GM18517 (cell line): ENCODE data around the gene DHTKD1.
"Not testable (repeated sequence)": the region's sequence is repeated elsewhere in the genome, so short reads cannot be mapped to it uniquely, and the experiment has no call there.

Experiments
- ATAC-seq: cut with Tn5 transposase; IDR thresholded peaks from one replicate; pipeline ENCODE4 v1.9.1; 2021; ENCODE audit warnings: mild to moderate bottlenecking, moderate library complexity; ENCODE audit not compliant: unreplicated experiment

Gene DHTKD1

DNA sequence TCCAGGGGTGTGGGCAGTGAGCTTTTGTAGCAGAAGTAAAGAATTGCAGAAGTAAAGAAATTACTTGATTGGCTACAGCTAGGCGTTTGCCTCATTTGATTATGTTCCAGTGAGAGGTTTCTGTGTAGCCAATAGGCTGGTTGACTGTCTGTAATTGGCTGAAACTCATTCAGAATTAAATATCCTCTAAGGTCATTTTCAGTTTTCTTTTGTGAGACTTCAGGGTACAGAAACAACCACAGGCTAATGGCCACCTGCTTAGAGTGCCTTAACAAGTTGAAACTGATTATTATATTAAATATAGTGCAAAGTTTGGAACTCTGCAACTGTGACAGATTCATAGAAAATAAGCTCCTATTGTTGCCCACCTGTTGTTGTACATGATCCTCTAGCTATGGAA lies 71.3 kb downstream of the DHTKD1 start:
- ATAC-seq: no peak

DNA sequence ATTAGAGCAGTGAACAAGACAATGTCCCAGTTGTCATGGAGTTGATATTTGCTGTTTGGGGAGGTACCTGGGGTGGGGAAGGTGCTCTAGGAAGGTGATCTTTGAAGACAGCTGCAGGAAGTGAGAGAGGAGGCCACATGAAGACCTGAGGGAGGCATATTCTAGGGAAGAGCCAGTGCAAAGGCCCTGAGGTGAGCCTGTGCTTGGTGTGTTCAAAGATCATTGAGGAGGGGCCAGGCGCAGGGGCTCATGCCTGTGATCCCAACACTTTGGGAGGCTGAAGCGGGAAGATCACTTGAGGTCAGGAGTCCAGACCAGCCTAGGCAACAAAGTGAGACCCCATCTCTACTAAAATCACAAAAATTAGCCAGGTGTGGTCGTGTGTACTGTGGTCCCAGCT lies 75.8 kb downstream of the DHTKD1 start:
- ATAC-seq: no peak

DNA sequence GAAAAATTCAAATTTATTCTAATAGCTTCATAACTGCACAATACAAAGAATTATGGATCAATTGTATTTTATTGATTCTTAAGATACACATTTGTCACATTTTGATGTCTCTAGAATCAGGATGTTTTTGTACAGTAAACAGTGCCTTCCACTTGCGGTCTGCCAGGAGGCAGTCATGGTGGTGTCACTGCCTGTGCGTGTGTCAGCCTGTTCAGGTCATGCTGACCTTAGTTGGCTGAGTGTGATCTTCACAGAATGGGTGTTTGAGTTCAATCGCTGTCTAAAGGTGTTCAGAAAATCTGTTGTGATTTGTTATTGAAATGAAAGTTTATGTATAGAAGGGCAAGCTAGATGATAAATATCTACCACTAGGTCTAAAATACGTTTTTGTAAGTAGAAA lies 81.4 kb downstream of the DHTKD1 start:
- no peak for ATAC-seq

DNA sequence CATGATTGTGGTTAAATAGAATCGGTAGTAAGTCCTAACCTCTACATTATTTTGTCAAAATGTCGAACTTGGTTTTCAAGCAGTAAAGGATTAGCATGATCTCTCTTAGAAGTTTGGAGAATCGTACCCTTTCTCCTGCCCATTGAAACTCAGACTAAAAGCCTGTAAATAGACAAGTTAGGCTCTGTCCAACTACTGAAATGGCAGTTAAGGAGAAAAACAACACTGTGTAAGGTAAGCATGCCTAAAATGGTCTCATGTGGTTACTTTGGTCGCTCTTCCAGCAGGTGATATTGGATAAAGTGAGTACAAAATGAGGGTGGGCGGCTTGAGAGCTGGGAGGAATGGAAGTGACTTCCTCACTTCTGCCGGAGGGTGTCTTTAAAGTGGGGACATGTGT lies 85.8 kb downstream of the DHTKD1 start:
- ATAC-seq: no peak

DNA sequence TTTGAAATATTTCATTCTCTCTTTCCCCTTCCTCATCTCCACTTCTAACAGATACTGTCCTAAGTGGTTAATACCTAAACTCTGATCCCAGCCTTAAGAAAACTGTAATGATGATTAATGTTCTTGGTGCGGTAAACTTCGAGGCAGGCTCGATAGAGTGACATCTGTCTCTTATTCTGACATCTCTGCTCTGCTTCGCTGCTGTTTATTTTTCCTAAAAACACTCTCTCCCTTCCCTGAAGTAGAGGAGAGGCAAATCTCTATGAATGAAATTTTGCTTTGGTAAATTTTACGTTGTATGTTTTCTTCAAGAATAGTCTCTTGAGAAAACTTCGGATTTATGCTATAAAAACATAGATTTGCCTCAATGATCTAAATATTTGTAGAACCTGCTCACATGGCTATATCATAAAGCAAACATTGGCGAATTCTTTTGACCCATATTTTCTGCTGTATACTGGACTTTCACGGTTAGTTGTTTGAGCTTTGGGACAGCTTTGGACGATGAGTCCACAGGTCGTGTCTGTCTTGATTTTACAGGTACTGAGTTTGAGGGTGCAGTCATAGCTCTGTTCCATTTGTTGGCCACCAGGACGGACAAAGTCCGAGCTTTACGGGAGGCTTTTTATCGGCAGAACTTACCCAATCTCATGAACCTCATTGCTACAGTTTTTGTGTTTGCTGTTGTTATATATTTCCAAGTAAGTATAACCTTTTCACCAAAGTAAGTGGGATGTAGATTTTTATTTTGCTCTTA lies 87.8 kb downstream of the DHTKD1 start:
- no peak for ATAC-seq

DNA sequence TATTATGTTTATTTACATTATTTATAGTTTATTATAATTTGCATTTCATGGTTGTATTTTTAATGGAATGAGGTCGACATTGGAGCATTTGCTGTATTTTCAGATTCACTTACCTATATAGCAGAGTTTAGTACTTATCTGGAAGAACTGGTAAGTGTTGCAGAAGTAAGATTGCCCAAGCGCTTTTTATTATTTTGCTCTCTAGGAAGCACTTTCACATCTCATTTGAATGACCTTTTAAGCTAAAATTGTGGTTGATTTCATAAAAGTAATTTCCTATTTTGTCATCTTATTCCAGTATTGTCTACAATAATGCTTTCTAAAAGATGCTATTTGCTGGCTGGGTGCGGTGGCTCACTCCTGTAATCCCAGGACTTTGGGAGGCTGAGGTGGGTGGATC lies 89.4 kb downstream of the DHTKD1 start:
- no peak for ATAC-seq

DNA sequence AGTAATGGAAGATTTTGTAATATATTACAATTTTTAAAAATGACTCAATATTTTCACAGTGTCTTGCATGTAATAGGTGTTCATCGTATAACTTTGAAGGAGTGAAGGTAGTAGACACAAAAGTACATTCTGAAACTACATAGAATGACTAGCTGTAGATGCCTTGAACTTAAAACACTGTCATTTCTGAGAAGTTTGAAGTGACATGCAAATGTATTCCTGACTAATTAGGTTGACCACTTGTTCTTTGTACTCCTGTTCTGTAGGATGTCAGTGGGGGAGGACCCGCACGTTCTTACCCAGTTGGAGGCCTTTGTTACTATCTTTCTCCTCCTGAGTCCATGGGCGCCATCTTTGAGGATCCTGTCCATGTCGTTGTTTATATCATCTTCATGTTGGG lies 91.9 kb downstream of the DHTKD1 start:
- ATAC-seq: no peak

DNA sequence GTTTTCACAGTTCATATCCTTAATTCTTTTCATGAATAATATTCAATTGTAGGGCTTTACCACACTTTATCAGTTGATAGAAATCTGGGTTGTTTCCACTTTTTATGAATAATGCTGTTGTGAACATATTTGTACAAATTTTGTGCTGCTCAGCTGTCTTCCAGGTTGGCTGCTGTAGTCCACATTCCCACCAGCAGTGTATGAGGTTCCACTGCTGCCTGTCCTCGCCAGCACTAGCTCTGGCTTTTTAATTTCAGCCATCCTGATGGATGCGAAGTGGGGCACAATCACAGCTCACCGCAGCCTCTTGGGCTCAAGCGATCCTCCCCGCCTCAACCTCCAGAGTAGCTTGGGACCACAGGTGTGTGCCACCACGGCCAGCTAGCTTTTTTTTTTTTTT lies 94.2 kb downstream of the DHTKD1 start:
- no peak for ATAC-seq

DNA sequence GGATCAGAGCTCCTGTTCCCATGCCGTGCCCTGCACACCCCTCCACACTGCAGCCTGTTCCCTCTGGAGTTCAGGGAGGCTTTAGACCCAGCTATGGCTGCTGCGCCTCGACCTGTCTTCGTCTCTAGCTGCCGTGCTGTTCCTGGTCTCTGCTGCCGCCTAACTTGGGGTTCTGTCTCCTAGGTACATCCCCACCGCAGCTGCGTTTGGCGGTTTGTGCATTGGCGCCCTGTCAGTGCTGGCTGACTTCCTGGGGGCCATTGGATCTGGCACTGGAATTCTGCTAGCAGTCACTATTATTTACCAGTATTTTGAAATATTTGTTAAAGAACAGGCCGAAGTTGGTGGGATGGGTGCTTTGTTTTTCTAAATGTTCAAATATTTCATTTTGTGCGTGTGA lies 95.3 kb downstream of the DHTKD1 start:
- no peak for ATAC-seq

DNA sequence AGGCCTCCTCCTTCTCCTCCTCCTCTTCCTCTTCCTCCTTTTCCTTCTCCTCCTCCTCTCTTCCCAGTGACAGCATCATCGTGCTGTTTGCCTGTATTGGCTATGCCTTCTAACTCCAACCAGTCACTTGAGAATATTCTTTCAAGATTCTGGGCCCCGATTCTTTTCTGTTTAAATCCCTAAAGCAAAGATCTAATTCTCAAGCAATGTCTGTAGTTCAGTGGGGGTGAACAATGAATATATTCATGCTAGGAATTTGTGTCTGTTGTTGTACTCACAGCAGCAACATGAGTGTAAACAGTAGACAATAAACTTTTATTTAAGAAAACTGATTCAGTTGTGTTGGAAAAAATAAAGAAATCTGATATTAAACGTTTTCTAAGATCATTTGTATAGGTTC lies 96.3 kb downstream of the DHTKD1 start:
- ATAC-seq: no peak

DNA sequence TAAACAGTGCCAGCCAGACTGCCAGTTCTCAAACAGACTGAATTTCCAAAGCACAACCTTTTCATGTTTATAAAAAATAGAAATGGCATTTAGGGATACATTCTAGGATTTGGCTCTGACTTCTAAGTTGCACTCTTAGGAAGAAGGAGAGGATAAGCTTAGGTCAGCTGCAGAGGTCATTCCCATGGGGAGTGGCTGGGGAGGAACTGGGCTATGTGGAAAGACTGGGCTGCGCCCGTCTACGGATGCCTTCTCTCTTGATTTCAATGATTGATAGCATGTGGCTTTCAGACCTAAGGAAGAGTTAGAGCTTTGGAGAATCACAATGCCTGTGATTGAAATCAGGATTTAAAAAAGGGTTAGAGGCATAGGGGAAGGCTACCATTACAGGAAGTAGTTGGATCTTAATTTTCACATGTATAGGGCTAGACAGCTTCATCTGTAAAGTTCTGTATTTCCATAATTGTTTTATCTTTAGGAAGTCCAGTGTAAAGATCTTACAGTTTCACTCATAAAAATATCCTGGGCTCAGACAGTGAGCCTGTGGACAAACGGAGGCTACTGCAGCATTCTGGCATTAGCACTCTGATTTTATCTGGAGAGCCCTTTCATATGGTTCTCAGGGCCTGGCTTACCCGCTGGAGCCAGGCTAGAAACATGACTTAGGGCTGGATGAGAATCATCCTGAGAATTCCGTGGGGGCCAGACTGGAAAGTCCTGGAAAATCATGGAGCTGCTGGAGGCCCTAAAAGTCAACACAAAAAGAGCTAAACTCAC lies 97.4 kb downstream of the DHTKD1 start:
- no peak for ATAC-seq

DNA sequence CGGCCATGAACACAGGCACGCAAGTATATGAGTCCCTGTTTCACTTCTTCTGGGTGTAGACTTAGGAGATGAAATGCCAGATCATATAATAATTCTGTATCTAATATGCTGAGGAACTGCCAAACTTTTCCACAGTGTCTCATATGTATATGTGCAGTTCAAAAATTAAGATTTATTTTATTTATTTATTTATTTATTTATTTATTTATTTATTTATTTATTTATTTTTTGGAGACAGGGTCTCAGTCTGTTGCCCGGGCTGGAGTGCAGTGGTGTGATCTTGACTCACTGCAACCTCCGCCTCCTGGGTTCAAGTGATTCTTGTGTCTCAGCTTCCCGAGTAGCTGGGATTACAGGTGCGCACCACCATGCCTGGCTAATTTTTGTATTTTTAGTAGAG lies 102.8 kb downstream of the DHTKD1 start:
- not testable (repeated sequence) for ATAC-seq
